HG03066 (cell line): ENCODE results near the gene GHRHR.

ENCODE experiments used
- ATAC-seq: cut with Tn5 transposase; IDR thresholded peaks from one replicate; pipeline ENCODE4 v1.9.1; 2021; ENCODE audit warnings: low read depth; ENCODE audit not compliant: unreplicated experiment

The GHRHR gene

DNA sequence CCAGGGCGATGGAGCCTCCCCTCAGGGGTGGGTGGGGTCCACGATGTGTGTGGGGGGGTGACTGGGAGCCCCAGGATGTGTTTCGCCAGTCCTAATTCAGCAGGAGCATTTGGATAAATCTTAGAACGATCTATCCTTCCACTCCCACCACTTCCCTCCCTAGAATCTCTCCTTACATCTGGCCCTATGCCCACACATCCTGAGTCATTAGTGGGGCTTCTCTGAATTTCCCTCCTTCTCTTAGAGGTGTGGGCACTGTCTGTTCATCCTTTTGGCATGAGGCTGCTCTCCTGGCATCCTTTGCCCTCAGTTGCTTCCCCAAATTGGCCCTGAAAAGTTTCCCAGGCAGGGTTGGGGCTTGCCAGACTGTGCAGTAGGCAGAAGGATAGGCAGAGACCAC is 1.6 kb downstream of the GHRHR start:
- no peak for ATAC-seq

DNA sequence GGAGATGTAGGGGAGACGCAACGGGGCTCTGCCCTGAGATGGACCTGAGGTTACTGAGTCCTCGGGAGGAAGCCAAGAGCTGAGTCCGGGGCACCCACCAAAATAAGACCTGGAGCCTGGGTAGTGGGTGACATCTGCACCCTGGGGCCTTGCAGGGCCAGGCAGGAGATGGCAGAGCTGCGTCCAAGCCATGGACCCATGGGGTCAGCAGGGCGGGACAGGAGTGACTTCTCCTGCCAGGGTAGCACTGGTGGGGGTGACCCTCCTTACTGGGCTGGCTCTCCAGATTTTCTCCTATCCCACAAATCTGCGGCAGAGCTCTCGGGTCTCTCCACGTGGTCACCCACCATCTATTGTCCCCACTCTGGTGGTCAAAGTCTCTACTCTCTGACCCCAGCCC is 2.1 kb downstream of the GHRHR start:
- no peak for ATAC-seq

DNA sequence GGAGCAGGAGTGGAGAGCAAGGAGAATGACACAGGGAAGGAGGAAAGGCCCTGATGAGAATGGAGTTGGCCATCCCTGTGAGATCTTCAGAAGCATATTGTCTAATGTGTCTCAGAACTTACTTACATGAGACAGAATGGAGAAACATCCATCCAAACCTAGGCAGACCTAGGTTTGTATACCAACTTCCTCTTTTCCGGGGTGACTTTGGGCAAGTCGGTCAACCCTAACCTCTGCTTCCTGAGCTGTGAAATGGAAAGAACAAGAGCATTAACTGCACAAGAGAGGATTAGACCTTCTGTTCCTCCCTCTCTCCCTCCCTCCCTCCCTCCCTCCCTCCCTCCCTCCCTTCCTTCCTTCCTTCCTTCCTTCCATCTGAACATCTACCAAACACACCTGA is 4.5 kb downstream of the GHRHR start:
- no peak for ATAC-seq

DNA sequence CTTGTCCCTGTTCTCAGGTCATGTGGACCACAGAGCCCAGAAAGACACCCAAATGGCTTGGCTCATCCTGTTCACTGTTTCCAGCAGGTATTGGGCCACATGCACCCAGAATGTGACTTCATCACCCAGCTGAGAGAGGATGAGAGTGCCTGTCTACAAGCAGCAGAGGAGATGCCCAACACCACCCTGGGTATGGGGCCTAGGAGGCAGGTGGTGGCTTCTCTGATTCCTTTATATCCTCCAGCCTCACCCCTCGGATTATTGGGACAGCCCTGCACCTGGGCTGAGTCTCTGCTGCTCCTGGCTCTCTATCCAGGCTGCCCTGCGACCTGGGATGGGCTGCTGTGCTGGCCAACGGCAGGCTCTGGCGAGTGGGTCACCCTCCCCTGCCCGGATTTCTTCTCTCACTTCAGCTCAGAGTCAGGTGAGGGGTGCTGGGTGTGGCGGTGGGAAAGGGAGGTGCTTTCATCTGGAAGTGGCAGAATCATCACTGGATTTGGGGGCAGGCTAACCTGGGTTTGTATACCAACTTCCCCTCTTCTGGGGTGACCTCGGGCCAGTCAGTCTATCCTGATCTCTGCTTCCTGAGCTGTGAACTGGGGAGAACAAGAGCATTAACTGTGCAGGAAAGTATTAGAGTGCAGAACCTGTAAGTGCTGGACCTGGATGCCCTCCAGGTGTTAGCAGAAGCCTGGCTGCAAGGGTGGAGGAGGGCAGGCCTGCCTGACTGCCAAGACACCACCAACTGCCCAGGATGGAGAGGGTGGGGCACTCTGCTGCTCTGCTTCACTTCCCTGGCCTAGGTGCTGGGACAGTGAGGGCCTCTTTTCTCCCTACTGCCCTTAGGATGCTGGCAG is 5.2 kb downstream of the GHRHR start:
- ATAC-seq: no peak

DNA sequence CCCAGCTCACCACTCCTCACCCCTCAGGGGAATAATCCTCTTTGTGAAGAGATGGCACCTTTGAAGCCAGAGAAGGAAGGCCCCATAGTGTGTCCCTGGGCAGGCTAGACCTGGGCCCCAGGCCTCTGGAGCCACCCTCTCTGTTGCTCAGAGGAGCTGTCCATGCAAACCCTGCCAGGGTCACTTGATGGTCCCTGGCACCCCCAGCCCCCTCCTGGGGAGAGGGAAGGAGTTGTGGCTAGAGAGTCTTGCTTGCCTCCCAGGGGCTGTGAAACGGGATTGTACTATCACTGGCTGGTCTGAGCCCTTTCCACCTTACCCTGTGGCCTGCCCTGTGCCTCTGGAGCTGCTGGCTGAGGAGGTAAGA is 5.8 kb downstream of the GHRHR start:
- no peak for ATAC-seq

DNA sequence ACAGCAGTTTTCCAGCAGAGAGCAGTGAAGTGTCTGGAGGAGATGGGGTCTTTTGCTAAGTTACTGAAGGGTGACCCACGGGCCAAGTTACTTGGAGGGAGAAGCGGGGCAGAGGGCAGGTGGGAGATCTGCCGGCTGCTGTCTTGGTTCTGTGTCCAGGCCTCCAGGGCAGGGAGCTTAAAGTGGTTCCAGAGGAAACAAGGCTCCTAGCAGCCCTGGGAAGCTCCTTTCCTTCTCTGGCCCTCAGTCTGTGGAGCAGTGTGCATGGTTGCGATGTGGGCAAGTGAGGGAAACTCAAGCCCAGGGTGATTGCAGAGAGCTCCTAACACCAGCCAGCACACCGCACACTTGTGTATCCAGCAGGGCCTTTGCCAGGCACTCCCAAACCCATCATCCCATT is 6.3 kb downstream of the GHRHR start:
- ATAC-seq: no peak

DNA sequence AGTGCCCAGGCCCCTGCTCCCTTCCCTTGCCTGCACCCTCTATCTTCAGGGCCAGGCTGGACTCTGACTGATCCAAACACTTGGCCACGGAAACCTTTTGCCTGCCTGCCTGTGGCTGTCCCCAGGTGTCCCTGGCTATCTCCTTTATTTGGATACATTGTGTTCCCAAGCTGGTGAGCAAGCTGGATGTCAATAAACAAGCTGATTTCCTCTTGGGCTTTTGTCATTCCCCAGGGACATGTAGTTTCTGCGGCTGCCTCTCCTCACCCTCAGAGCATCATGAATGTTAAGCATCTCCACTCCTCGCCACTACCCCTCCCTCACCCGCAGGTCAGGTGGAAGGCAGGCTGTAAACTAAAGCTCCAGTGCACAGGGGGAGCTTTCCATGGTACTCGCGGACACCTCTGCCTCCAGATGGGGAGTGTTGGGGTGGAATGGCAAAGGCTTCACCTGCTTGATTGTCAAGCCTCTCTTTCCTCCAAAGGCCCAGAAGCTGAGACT is 6.9 kb downstream of the GHRHR start:
- ATAC-seq: no peak

DNA sequence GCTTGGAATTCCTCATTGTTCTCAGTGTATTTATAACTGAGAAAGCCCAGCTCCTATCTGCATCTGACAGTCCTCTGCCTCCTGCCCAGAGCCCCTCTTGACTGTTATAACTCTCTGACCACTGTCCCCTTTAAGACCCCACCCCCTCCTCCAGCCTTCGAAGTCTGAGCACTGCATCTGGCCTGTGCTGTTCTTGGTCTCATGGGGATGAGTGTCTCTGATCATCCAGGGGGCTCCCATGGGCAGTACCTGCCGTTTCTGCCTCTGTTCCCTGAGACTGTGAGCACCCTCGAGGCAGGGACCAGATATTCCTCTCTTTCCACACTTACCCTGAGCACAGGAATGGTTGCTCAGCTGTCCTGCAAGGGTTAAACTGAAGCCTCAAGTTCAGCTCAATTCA is 7.7 kb downstream of the GHRHR start:
- ATAC-seq: no peak

DNA sequence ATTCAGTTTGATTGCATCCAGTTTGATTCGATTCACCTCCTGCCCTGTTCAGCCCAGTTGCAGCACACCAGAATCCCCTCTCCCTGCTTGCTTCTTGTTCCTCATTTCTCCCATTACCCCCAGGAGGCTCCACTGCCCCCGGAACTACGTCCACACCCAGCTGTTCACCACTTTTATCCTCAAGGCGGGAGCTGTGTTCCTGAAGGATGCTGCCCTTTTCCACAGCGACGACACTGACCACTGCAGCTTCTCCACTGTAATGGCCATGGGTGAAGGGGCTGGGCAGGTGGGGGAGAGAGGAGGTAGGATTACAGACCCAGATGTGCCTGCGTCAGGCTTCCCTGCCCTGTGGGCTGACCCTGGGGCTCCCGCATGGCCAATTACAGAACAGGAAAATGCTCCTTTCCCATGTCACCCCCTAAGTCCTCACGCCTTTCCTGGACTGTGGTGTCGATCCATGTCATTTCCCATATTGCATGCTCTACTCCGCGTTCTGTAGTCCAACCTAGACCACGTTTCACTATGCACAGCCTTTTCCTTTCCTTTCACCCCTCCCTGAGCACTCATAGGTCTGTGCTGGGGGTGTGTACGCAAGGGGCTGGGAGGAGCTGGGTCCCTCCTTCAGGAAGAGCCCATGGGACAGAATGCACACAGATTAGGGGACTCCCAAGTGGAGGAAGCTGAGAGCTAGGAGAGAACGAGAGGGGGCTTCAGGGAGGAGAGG is 8.2 kb downstream of the GHRHR start:
- ATAC-seq: no peak

DNA sequence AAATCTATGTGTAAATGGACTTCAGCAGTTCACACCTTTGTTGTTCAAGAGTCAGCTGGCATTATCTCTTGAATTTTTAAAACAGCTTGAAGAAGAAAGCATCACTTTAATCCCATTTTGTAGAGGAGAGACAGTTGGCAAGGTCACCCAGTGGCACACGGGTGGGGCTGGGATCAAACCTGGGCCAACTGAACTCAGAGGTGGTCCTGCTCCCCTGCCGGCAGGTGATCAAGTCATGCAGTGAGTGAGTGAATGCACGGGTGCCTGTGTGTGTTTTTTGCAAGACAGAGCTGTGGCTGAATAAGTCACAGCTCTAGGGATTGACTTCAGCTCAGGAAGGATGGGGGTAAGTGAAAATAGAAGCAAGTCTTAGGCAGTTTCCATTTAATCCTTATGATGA is 9.5 kb downstream of the GHRHR start:
- ATAC-seq: no peak

DNA sequence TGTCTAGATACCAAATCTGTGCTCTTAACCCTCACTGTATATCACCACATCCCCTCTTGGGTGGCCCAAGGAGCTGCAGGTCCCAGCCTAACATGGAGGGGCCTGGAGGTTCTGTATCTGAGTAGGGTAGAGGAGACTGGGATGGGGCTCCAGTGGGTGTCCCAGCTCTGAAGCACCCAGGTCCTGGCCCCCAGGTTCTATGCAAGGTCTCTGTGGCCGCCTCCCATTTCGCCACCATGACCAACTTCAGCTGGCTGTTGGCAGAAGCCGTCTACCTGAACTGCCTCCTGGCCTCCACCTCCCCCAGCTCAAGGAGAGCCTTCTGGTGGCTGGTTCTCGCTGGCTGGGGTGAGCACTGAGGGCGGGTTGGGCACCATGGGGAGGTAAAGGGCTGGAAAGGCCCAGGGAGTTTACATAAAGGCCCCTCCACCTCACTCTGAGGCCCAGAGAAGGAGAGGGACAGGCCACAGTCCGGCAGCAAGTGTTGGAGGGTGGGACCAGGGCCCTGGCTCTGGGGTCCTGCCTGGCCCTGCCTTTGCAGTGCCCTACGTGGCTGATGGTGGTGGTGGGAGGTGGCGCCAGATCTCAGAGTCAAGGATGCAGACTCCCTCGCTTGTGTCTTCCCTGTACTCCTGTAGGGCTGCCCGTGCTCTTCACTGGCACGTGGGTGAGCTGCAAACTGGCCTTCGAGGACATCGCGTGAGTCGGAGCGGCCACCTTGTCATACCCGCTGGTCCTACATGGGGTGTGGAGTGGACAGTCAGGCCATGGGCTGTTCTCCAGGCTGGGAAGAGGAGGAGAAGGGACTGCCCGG is 10.2 kb downstream of the GHRHR start:
- ATAC-seq: no peak

DNA sequence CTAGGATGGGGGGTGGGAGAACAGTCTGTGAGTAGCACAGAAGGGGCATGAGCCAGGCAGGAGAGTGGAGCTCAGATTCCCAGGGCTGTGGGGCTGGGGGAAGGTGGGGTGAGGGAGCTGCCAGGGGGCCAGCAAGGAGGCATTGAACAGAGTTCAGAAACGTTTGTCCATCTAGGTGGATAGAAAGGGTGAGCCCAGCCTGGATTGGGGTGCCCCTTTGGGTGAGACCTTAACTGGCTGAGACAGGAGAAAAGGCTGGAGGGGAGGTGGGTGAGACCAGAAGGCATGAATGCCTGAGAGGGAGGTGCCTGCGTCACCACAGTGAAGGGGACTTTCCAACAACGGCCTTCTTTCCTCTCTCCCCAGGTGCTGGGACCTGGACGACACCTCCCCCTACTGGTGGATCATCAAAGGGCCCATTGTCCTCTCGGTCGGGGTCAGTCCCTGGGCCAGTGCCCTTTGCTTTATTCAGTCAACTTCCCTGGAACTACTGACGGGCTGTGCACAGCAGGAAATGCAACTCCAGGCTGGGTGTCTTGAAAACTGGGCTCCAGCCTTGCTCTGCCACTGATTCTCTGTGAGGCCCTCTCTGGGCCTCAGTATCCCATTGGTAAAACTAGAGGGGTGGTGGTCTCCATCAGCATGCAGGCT is 11.0 kb downstream of the GHRHR start:
- peak; percentile 89 for ATAC-seq

DNA sequence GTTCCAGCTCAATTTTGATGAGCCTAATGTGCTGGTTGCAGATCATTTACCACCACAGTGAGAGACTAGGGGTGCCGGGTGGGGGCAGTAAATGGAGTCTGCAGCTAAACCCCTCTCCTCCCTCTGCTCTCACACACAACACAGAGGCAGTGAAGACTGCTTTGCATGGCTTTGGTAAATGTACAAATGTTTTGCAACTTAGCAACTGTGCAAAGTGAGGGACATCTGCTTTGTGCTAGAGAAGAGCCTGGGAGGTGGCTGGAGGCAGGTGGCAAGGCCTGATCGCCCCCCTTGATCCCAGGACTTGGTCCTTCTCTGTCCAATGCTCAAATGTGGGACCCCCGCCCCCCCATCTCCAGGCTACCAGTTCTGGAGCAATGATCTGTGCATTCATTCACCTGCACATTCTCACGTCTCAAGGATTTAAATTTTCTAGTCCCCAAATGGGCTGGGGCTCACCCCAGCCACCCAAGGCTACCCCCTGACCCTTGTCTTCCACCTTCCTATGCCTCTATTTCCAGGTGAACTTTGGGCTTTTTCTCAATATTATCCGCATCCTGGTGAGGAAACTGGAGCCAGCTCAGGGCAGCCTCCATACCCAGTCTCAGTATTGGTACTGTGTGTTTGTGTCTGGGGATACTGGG is 11.6 kb downstream of the GHRHR start:
- no peak for ATAC-seq

DNA sequence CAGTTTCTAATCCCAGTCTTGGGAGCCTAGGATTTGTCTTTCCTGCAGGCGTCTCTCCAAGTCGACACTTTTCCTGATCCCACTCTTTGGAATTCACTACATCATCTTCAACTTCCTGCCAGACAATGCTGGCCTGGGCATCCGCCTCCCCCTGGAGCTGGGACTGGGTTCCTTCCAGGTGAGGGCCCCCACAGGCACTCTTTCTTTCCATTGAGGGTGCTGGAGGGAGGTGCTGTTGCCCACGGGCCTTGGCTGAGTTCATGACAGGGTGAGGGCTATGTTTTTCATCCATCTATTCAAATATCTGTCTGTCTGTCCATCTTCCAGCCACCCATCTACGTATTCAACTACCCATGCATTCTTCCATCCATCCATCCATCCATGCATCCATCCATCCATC is 12.6 kb downstream of the GHRHR start:
- no peak for ATAC-seq

DNA sequence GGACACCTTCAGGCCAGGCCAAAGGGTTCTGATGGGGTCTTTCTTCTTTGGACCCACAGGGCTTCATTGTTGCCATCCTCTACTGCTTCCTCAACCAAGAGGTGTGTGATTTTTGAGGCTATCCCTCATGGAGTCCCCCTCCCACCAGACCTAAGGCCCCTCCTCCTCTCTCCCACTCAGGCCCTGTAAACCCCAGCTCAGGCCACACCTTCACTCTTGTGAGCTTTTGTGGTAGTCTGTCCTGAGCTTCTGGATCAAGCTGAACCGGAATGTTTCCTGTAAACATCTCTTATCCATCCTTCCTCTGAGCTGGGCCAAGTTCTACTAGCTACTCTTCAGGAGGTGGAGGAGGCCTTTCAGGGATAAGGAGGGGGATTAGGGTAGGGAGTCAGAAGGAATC is 13.5 kb downstream of the GHRHR start:
- no peak for ATAC-seq

DNA sequence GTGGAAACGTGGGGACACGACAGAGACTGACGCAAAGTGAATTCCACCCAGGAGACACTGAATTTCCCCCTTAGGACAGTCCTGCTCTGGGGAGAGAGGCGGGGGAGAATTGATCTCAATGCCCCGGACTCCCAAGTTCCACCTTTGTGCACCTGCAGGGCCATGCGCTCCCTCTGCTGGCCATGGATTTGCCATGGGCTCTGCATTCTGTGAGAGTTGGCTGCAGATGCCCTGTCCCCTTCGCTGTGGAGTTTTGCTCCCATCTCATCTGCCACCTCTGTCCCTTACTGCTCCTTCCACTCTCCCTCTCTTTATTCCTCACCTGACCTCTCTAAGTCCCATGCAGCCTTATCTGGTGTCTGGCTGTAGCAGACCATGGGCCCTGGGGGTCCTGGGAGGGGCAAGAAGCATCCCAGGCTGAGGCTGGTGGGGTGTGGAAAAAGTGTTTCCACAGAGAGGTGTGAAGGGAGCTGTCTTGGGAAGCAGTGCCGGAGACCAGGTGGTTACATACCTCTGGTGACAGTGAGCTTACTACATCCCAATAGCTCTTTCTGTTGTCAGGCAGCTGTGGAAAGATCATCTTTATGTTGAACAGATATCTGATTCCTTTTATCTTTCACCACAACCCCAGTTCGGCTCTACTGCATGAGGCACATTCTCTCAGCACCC is 14.3 kb downstream of the GHRHR start:
- ATAC-seq: no peak

DNA sequence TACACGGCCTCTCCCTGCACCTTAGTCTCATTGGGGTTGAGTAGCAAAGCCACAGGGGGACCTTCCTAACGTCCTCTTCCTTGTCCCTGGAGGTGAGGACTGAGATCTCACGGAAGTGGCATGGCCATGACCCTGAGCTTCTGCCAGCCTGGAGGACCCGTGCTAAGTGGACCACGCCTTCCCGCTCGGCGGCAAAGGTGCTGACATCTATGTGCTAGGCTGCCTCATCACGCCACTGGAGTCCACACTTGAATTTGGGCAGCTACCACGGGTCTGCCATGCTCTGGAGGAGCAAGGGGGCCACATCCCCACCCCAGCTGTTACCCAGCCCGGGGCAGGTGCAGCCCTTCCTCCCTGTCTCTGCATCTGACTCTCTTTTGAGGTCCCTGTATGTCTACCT is 15.3 kb downstream of the GHRHR start:
- no peak for ATAC-seq

DNA sequence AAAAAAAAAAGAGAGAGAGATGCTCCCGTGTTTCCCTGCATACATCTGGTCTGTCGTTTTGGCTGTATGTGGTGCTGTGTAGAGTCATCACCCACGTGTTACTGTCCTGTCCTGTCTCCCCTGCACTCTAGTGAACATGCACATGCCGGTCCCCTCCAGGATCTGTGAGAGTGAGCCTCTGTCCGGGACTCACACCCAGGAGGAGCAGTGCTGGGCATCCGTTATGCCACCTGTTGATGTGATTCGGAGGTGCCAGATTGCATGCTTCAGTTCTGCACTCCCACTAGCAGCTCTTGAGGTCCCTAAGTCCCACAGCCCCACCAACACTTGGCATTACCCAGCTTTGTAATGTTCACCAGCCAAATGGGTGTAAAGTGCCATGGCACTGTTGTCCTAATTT is 16.4 kb downstream of the GHRHR start:
- no peak for ATAC-seq

DNA sequence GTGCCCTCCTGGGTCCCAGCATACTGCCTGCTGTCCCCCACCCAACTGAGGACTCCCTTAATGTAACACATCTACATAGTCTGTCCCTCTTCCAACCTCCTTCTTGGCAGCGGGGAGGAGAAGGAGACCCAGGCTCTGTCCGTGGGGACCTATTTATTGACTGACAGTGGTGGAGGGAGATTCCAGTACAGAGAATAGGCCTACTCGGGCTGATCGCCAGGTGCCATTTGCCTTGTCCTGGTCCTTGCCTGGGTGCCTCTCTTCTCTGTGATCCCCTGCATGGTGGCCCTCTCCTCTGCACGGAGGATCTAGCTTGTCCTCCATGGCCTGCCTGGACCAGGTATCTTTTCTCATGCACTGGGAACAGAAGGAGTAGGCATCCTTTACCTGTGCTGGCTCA is 17.0 kb downstream of the GHRHR start:
- no peak for ATAC-seq
